ENCODE results near the gene KIF16B.

The KIF16B gene

GRCh38 chr20:16411361-16411760, 161.9 kb downstream of the KIF16B start:
- ATAC-seq: no peak
- TF ChIP-seq ZFP3 (CRISPR knock-in tag; IDR thresholded peaks at IDR 0.05) (no peak), OSR1 (CRISPR knock-in tag; IDR thresholded peaks at IDR 0.05) (no peak), ZNF70 (CRISPR knock-in tag; IDR thresholded peaks at IDR 0.05) (no peak), PPARA (CRISPR knock-in tag; IDR thresholded peaks at IDR 0.05; ENCODE audit: borderline replicate concordance) (no peak), ISL1 (CRISPR knock-in tag; IDR thresholded peaks at IDR 0.05) (no peak)

- ATAC-seq: no peak
- TF ChIP-seq CSDC2 (CRISPR knock-in tag; IDR thresholded peaks at IDR 0.05) (no peak), ZFP30 (CRISPR knock-in tag; IDR thresholded peaks at IDR 0.05) (no peak), SNAI2 (CRISPR knock-in tag; IDR thresholded peaks at IDR 0.05) (no peak), PATZ1 (CRISPR knock-in tag; IDR thresholded peaks at IDR 0.05; ENCODE audit: borderline replicate concordance) (no peak), ZFP3 (CRISPR knock-in tag; IDR thresholded peaks at IDR 0.05) (no peak), POU6F1 (CRISPR knock-in tag; IDR thresholded peaks at IDR 0.05; ENCODE audit: borderline replicate concordance, low read depth) (no peak), CREB5 (CRISPR knock-in tag; IDR thresholded peaks at IDR 0.05; ENCODE audit: low read depth) (no peak), BACH2 (CRISPR knock-in tag; IDR thresholded peaks at IDR 0.05; ENCODE audit: borderline replicate concordance) (no peak), TOX (CRISPR knock-in tag; IDR thresholded peaks at IDR 0.05; ENCODE audit: borderline replicate concordance) (no peak), GLIS3 (CRISPR knock-in tag; IDR thresholded peaks at IDR 0.05) (no peak), TSHZ2 (CRISPR knock-in tag; IDR thresholded peaks at IDR 0.05) (no peak), PPARA (CRISPR knock-in tag; IDR thresholded peaks at IDR 0.05; ENCODE audit: borderline replicate concordance) (no peak), OSR1 (CRISPR knock-in tag; IDR thresholded peaks at IDR 0.05) (no peak), ZNF70 (CRISPR knock-in tag; IDR thresholded peaks at IDR 0.05) (no peak), ZNF565 (CRISPR knock-in tag; conservative IDR thresholded peaks at IDR 0.05; ENCODE audit: low read depth) (no peak), TCF4 (CRISPR knock-in tag; IDR thresholded peaks at IDR 0.05; ENCODE audit: borderline replicate concordance) (no peak), ARNTL (CRISPR knock-in tag; IDR thresholded peaks at IDR 0.05; ENCODE audit: borderline replicate concordance, low read depth) (no peak)
These were observed 162.6 kb downstream of the KIF16B start for GRCh38 chr20:16410626-16411025.

- no peak for ATAC-seq
- TF ChIP-seq OSR1 (CRISPR knock-in tag; IDR thresholded peaks at IDR 0.05) (no peak), ZFP3 (CRISPR knock-in tag; IDR thresholded peaks at IDR 0.05) (no peak), PATZ1 (CRISPR knock-in tag; IDR thresholded peaks at IDR 0.05; ENCODE audit: borderline replicate concordance) (no peak), ISL1 (CRISPR knock-in tag; IDR thresholded peaks at IDR 0.05) (no peak), ARNTL (CRISPR knock-in tag; IDR thresholded peaks at IDR 0.05; ENCODE audit: borderline replicate concordance, low read depth) (no peak), BACH2 (CRISPR knock-in tag; IDR thresholded peaks at IDR 0.05; ENCODE audit: borderline replicate concordance) (no peak), TSHZ2 (CRISPR knock-in tag; IDR thresholded peaks at IDR 0.05) (no peak), ZC3H10 (CRISPR knock-in tag; IDR thresholded peaks at IDR 0.05) (no peak), SNAI2 (CRISPR knock-in tag; IDR thresholded peaks at IDR 0.05) (no peak), GLIS3 (CRISPR knock-in tag; IDR thresholded peaks at IDR 0.05) (no peak), ZNF565 (CRISPR knock-in tag; conservative IDR thresholded peaks at IDR 0.05; ENCODE audit: low read depth) (no peak), TOX (CRISPR knock-in tag; IDR thresholded peaks at IDR 0.05; ENCODE audit: borderline replicate concordance) (no peak), ZNF70 (CRISPR knock-in tag; IDR thresholded peaks at IDR 0.05) (no peak), ZNF8 (CRISPR knock-in tag; IDR thresholded peaks at IDR 0.05) (no peak), ESRRG (CRISPR knock-in tag; IDR thresholded peaks at IDR 0.05) (no peak), CSRNP3 (CRISPR knock-in tag; IDR thresholded peaks at IDR 0.05) (no peak), RARB (CRISPR knock-in tag; IDR thresholded peaks at IDR 0.05) (no peak), TCF4 (CRISPR knock-in tag; IDR thresholded peaks at IDR 0.05; ENCODE audit: borderline replicate concordance) (no peak)
These were observed 164.3 kb downstream of the KIF16B start for GRCh38 chr20:16408981-16409380.

Measured in SK-N-SH treated with all-trans-retinoic acid at 6 μM for 48 hours (cell line).